ENCODE data around the gene RNU11.
"Not testable (repeated sequence)": the region's sequence is repeated elsewhere in the genome, so short reads cannot be mapped to it uniquely, and the experiment has no call there.

RNU11 gene

DNA sequence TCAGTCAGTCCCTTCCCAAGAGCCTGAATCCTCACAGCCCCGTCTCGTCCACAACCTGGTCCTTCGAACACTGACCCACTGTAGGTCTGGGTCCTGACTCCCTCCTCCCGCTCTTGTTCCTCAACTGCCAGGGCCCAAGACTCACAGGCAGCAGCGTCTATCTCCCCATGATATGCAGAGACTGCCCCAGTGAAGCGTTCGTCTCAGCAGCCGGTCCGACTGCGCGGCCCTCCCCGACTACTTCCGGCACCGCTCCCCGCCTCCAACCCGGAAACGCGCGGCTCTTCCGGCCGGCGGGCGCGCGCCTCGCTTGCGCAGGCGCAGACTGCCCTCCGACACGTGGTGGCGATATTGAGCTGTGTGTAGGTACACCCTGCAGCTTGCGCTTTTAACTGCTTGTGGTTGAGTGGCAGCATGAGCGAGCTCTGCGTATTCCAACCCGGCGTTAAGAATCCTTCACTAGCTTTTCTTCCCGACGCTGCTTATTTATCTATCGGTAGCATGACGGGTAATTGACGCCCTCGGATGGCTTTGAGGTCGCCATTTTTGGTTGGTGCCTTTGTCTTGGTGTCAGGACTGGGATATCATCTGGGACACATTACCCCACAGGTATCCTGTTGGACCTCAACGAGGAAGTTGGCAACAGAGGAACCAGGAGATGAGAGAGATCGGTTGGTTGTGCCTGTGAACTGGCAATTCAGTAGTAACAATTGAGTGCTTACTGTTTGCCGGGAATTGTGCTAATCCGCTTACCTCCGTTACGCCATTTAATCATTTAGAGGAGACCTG, 5.4 kb upstream of the RNU11 start, which contains the start of gene TAF12:
TAF12 (minus strand) TSS at position 221 of the 789 bp plus-strand sequence. CDS start 20,986 bp downstream, outside the sequence.
- Histone ChIP-seq H3K9ac (ENCODE audit: low read length) (peak within 1 kb of the TSS; percentile 98), H3K36me3 (ENCODE audit: control insufficient read depth, insufficient read depth, low read length, severe bottlenecking) (no peaks in the 10 kb centered on the region), H3K9me3 (ENCODE audit: control insufficient read depth, low read length) (no peaks in the 10 kb centered on the region), H3K4me3 (ENCODE audit: low read length) (peak within 1 kb of the TSS; percentile 94), H3K4me1 (ENCODE audit: control insufficient read depth, insufficient read depth, low read length) (peaks cover 17% of the 10 kb centered on the region), H3K27me3 (replicated peaks; ENCODE audit: control insufficient read depth, insufficient read depth, low read length) (no peaks in the 10 kb centered on the region)
- DNase-seq (ENCODE audit: low read depth), result peak; percentile 97

- H3K36me3 ChIP-seq (ENCODE audit: control insufficient read depth, insufficient read depth, low read length, severe bottlenecking), result no peaks in the 10 kb centered on the region
- H3K9me3 ChIP-seq (ENCODE audit: control insufficient read depth, low read length), result no peaks in the 10 kb centered on the region
- peak overlapping the region; percentile 98 for H3K9ac ChIP-seq (ENCODE audit: low read length)
- no peak for DNase-seq (ENCODE audit: low read depth)
- peaks cover 17% of the 10 kb centered on the region for H3K4me1 ChIP-seq (ENCODE audit: control insufficient read depth, insufficient read depth, low read length)
- H3K4me3 ChIP-seq (ENCODE audit: low read length), result peak overlapping the region; percentile 94
- no peaks in the 10 kb centered on the region for H3K27me3 ChIP-seq (replicated peaks; ENCODE audit: control insufficient read depth, insufficient read depth, low read length)
Observed at GRCh38 chr1:28644494-28644893, 3.9 kb upstream of the RNU11 start.

GRCh38 chr1:28645406-28645805, 3.0 kb upstream of the RNU11 start:
- H3K4me3 ChIP-seq (ENCODE audit: low read length); H3K36me3 ChIP-seq (ENCODE audit: control insufficient read depth, insufficient read depth, low read length, severe bottlenecking); H3K9me3 ChIP-seq (ENCODE audit: control insufficient read depth, low read length); DNase-seq (ENCODE audit: low read depth); H3K9ac ChIP-seq (ENCODE audit: low read length); H3K27me3 ChIP-seq (replicated peaks; ENCODE audit: control insufficient read depth, insufficient read depth, low read length): not testable (repeated sequence)
- peaks cover 17% of the 10 kb centered on the region for H3K4me1 ChIP-seq (ENCODE audit: control insufficient read depth, insufficient read depth, low read length)

GRCh38 chr1:28646040-28646439, 2.4 kb upstream of the RNU11 start:
- no peaks in the 10 kb centered on the region for H3K36me3 ChIP-seq (ENCODE audit: control insufficient read depth, insufficient read depth, low read length, severe bottlenecking)
- peak; percentile 41 for DNase-seq (ENCODE audit: low read depth)
- no peak overlapping the region for H3K4me3 ChIP-seq (ENCODE audit: low read length)
- H3K9ac ChIP-seq (ENCODE audit: low read length), result no peak overlapping the region
- H3K9me3 ChIP-seq (ENCODE audit: control insufficient read depth, low read length), result no peaks in the 10 kb centered on the region
- H3K27me3 ChIP-seq (replicated peaks; ENCODE audit: control insufficient read depth, insufficient read depth, low read length), result no peaks in the 10 kb centered on the region
- peaks cover 17% of the 10 kb centered on the region for H3K4me1 ChIP-seq (ENCODE audit: control insufficient read depth, insufficient read depth, low read length)

- peak; percentile 93 for DNase-seq (ENCODE audit: low read depth)
- Histone ChIP-seq H3K4me3 (ENCODE audit: low read length) (peak overlapping the region; percentile 86), H3K4me1 (ENCODE audit: control insufficient read depth, insufficient read depth, low read length) (peaks cover 10% of the 10 kb centered on the region), H3K27me3 (replicated peaks; ENCODE audit: control insufficient read depth, insufficient read depth, low read length) (no peaks in the 10 kb centered on the region), H3K9ac (ENCODE audit: low read length) (peak overlapping the region; percentile 91), H3K9me3 (ENCODE audit: control insufficient read depth, low read length) (no peaks in the 10 kb centered on the region), H3K36me3 (ENCODE audit: control insufficient read depth, insufficient read depth, low read length, severe bottlenecking) (no peaks in the 10 kb centered on the region)
Observed at GRCh38 chr1:28648008-28648473, 359 bp upstream of the RNU11 start.

- H3K9ac ChIP-seq (ENCODE audit: low read length); H3K4me3 ChIP-seq (ENCODE audit: low read length); H3K4me1 ChIP-seq (ENCODE audit: control insufficient read depth, insufficient read depth, low read length); H3K36me3 ChIP-seq (ENCODE audit: control insufficient read depth, insufficient read depth, low read length, severe bottlenecking); H3K9me3 ChIP-seq (ENCODE audit: control insufficient read depth, low read length); H3K27me3 ChIP-seq (replicated peaks; ENCODE audit: control insufficient read depth, insufficient read depth, low read length); DNase-seq (ENCODE audit: low read depth): not testable (repeated sequence)
Observed at GRCh38 chr1:28653063-28653462, 4.7 kb downstream of the RNU11 start.

DNA sequence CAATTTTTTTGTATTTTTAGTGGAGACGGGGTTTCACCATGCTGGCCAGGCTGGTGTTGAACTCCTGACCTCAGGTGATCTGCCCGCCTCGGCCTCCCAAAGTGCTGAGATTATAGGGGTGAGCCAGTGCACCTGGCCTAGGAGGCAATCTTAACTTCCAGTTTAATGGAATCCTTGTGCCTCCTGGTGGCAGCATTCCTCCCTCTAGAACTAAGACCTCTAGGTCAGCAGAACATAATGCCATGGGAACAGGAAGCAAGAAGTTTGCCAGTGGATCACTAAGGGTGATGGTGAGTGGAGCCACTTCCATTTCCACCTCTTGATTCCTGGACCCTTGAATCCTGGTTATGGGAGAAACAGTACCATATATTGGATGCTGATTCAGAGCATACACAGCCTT, 5.5 kb downstream of the RNU11 start:
- peak; percentile 23 for DNase-seq (ENCODE audit: low read depth)

GRCh38 chr1:28655448-28656311, 7.3 kb downstream of the RNU11 start:
- not testable (repeated sequence) for H3K9me3 ChIP-seq (ENCODE audit: control insufficient read depth, low read length); DNase-seq (ENCODE audit: low read depth); H3K4me1 ChIP-seq (ENCODE audit: control insufficient read depth, insufficient read depth, low read length); H3K27me3 ChIP-seq (replicated peaks; ENCODE audit: control insufficient read depth, insufficient read depth, low read length); H3K36me3 ChIP-seq (ENCODE audit: control insufficient read depth, insufficient read depth, low read length, severe bottlenecking); H3K4me3 ChIP-seq (ENCODE audit: low read length); H3K9ac ChIP-seq (ENCODE audit: low read length)

More for the DNA sequence above, 5.5 kb downstream of the RNU11 start:
- H3K27me3 ChIP-seq (replicated peaks; ENCODE audit: control insufficient read depth, insufficient read depth, low read length); H3K4me1 ChIP-seq (ENCODE audit: control insufficient read depth, insufficient read depth, low read length); H3K9me3 ChIP-seq (ENCODE audit: control insufficient read depth, low read length); H3K36me3 ChIP-seq (ENCODE audit: control insufficient read depth, insufficient read depth, low read length, severe bottlenecking); H3K4me3 ChIP-seq (ENCODE audit: low read length); H3K9ac ChIP-seq (ENCODE audit: low read length): not testable (repeated sequence)

GRCh38 chr1:28656335-28656734, 7.9 kb downstream of the RNU11 start:
- Histone ChIP-seq H3K36me3 (ENCODE audit: control insufficient read depth, insufficient read depth, low read length, severe bottlenecking) (no peaks in the 10 kb centered on the region), H3K4me3 (ENCODE audit: low read length) (no peak overlapping the region)

DNA sequence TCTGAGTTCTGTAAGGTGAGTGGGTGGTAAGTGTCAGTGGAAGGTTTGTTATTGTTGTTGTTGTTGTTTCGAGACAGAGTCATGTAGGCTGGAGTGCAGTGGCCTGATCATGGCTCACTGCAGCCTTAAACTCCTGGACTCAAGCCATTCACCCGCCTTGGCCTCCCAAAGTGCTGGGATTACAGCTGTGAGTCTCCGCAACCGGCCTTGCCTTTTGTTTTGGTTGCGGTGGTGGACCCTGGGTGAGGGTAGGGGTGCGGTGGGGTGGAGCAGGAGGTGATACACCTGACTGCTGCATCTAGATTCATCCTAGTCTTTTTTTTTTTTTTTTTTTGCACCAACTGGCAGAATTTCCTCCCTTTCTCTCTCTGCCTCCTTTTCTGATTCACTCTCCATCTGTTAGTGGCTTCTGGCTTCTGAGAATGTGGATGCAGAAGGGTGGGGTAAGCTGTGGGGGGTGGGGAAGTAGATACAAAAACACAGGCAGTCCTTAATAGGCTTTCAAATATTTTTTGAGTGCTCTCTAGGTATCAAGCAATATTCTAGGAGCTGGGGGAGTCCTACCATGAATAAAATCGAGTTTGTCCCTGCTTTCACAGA, 15.6 kb downstream of the RNU11 start:
- no peak overlapping the region for H3K4me3 ChIP-seq (ENCODE audit: low read length)
- no peaks in the 10 kb centered on the region for H3K27me3 ChIP-seq (replicated peaks; ENCODE audit: control insufficient read depth, insufficient read depth, low read length)
- no peak overlapping the region for H3K9ac ChIP-seq (ENCODE audit: low read length)
- DNase-seq (ENCODE audit: low read depth), result no peak
- peaks cover 6% of the 10 kb centered on the region for H3K4me1 ChIP-seq (ENCODE audit: control insufficient read depth, insufficient read depth, low read length)
- H3K9me3 ChIP-seq (ENCODE audit: control insufficient read depth, low read length), result no peaks in the 10 kb centered on the region
- H3K36me3 ChIP-seq (ENCODE audit: control insufficient read depth, insufficient read depth, low read length, severe bottlenecking), result no peaks in the 10 kb centered on the region

More at GRCh38 chr1:28656335-28656734, 7.9 kb downstream of the RNU11 start:
- Histone ChIP-seq H3K27me3 (replicated peaks; ENCODE audit: control insufficient read depth, insufficient read depth, low read length) (no peaks in the 10 kb centered on the region), H3K9ac (ENCODE audit: low read length) (no peak overlapping the region), H3K9me3 (ENCODE audit: control insufficient read depth, low read length) (no peaks in the 10 kb centered on the region), H3K4me1 (ENCODE audit: control insufficient read depth, insufficient read depth, low read length) (no peaks in the 10 kb centered on the region)
- DNase-seq (ENCODE audit: low read depth), result no peak

- Histone ChIP-seq H3K27me3 (replicated peaks; ENCODE audit: control insufficient read depth, insufficient read depth, low read length) (no peaks in the 10 kb centered on the region), H3K9me3 (ENCODE audit: control insufficient read depth, low read length) (no peaks in the 10 kb centered on the region), H3K4me1 (ENCODE audit: control insufficient read depth, insufficient read depth, low read length) (peaks cover 6% of the 10 kb centered on the region), H3K4me3 (ENCODE audit: low read length) (no peak overlapping the region), H3K36me3 (ENCODE audit: control insufficient read depth, insufficient read depth, low read length, severe bottlenecking) (no peaks in the 10 kb centered on the region), H3K9ac (ENCODE audit: low read length) (no peak overlapping the region)
- no peak for DNase-seq (ENCODE audit: low read depth)
Observed at GRCh38 chr1:28666806-28667205, 18.4 kb downstream of the RNU11 start.

Data from adipocyte (in vitro differentiated cells).